SU-DHL-6 (cell line): ENCODE results near the gene MTHFD1.

Experiments used
- EZH2phosphoT487 ChIP-seq: fragments of 200-600 bp; sonication (generic), shearing (Covaris generic); conservative IDR thresholded peaks from 2 replicates; pipeline ENCODE4 v1.6.1; 2018; ENCODE audit warnings: mild to moderate bottlenecking, antibody characterized with exemption, low read length, moderate library complexity, mixed read lengths
- TF ChIP-seq, protein P1 (sequence below): fragments of 200-600 bp; sonication (generic); IDR thresholded peaks from one replicate; pipeline ENCODE4 v1.5.1; 2017; ENCODE audit warnings: antibody characterized with exemption, mild to moderate bottlenecking, low read length, moderate library complexity; ENCODE audit not compliant: insufficient read depth, poor library complexity, severe bottlenecking

- TF ChIP-seq, protein P1, sequence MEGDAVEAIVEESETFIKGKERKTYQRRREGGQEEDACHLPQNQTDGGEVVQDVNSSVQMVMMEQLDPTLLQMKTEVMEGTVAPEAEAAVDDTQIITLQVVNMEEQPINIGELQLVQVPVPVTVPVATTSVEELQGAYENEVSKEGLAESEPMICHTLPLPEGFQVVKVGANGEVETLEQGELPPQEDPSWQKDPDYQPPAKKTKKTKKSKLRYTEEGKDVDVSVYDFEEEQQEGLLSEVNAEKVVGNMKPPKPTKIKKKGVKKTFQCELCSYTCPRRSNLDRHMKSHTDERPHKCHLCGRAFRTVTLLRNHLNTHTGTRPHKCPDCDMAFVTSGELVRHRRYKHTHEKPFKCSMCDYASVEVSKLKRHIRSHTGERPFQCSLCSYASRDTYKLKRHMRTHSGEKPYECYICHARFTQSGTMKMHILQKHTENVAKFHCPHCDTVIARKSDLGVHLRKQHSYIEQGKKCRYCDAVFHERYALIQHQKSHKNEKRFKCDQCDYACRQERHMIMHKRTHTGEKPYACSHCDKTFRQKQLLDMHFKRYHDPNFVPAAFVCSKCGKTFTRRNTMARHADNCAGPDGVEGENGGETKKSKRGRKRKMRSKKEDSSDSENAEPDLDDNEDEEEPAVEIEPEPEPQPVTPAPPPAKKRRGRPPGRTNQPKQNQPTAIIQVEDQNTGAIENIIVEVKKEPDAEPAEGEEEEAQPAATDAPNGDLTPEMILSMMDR, result no peak
- TF ChIP-seq EZH2phosphoT487, result no peak
These were observed 38.2 kb upstream of the MTHFD1 start for GRCh38 chr14:64349741-64350490.
